HCT116 (cell line): ENCODE results near the gene SLC6A18. TPM values are rescaled to one million over a fixed set of nuclear protein-coding genes. Genes with fewer than 3 reads are reported as not detected.
"Not testable (repeated sequence)": the region's sequence is repeated elsewhere in the genome, so short reads cannot be mapped to it uniquely, and the experiment has no call there.

Experiments used
- ATAC-seq: fragments of 200-7000 bp; cut with Tn5 transposase; 2 replicates; pipeline ENCODE4 v1.9.1; 2020; ENCODE audit warnings: mild to moderate bottlenecking, moderate library complexity
- BruUV-seq: library from RNA; stranded (reverse); fragments of 400-500 nt; replicated peaks from 2 replicates; lab custom pipeline; 2021; lab: Mats Ljungman, UMichigan
- CTCF ChIA-PET: fragments of 300-600 bp; sonication (Branson Sonifier 250); formaldehyde crosslinking; loops from one replicate; lab custom pipeline; 2021; ENCODE audit warnings: antibody characterized with exemption; lab: Charles Lee
- POLR2A ChIA-PET: fragments of 300-600, 350-600 bp; sonication (Branson Sonifier 250); formaldehyde crosslinking; loops from one replicate; lab custom pipeline; 2021; ENCODE audit warnings: antibody characterized with exemption; lab: Charles Lee
- RAD21 ChIA-PET, 2 experiments: fragments of 300-600 bp; sonication (Branson Sonifier 250); formaldehyde crosslinking; loops; one replicate each; lab custom pipeline; 2023; ENCODE audit warnings: low total read pairs in 2 of 2; ENCODE audit not compliant: uncharacterized antibody in 2 of 2, unreplicated experiment in 2 of 2, low non-redundant PET in 1 of 2; lab: Charles Lee
- DNase-seq: peaks from one replicate; pipeline ENCODE4 v3.0.0-alpha.2; 2010; ENCODE audit warnings: low read depth, low spot score
- H2AFZ ChIP-seq: fragments of 200-600 bp; shearing (Covaris generic), sonication (generic); 2 replicates; pipeline ENCODE4 v1.6.1; 2017; ENCODE audit warnings: low read depth, mixed run types, mixed read lengths, antibody characterized with exemption, low read length; ENCODE audit not compliant: poor library complexity, severe bottlenecking
- H3K27ac ChIP-seq: 2 replicates; pipeline ENCODE4 v1.5.1; 2012; ENCODE audit warnings: low read depth, low read length
- H3K27me3 ChIP-seq: fragments of 200-600 bp; sonication (generic); 2 replicates; pipeline ENCODE4 v1.6.1; 2016; ENCODE audit warnings: mixed run types, low read length, mixed read lengths; ENCODE audit not compliant: insufficient read depth
- H3K36me3 ChIP-seq, 2 experiments: fragments of 200-500 bp in 1 of 2; fragments of 200-600 bp in 1 of 2; sonication (Bioruptor generic) in 1 of 2; sonication (generic) in 1 of 2; 2 replicates each; pipeline versions ENCODE4 v1.5.1 to v1.6.1; 2014 to 2016; ENCODE audit warnings: low read length in 2 of 2, inconsistent platforms in 1 of 2, mixed read lengths in 1 of 2, mixed run types in 1 of 2; ENCODE audit not compliant: insufficient read depth in 2 of 2, control insufficient read depth in 1 of 2
- H3K4me1 ChIP-seq, 2 experiments: fragments of 200-600 bp in 1 of 2; sonication (generic) in 1 of 2; 2 replicates each; pipeline versions ENCODE4 v1.5.1 to v1.6.1; 2012 to 2017; ENCODE audit warnings: low read length in 2 of 2, inconsistent platforms in 1 of 2, mild to moderate bottlenecking in 1 of 2, mixed read lengths in 1 of 2, mixed run types in 1 of 2, moderate library complexity in 1 of 2; ENCODE audit not compliant: insufficient read depth in 2 of 2, control insufficient read depth in 1 of 2
- H3K4me2 ChIP-seq: fragments of 200-600 bp; sonication (generic); 2 replicates; pipeline ENCODE4 v1.6.1; 2017; ENCODE audit warnings: mixed run types, low read length, mixed read lengths
- H3K4me3 ChIP-seq, 2 experiments: fragments of 200-600 bp in 1 of 2; sonication (generic) in 1 of 2; replicated peaks in 1 of 2; 2 replicates each; pipeline ENCODE4 v1.5.1; 2011 to 2016; ENCODE audit warnings: low read length in 2 of 2, control low read depth in 1 of 2, low read depth in 1 of 2, mild to moderate bottlenecking in 1 of 2, mixed read lengths in 1 of 2, mixed run types in 1 of 2
- H3K79me2 ChIP-seq: fragments of 200-600 bp; sonication (generic); 2 replicates; pipeline ENCODE4 v1.6.1; 2017; ENCODE audit warnings: mild to moderate bottlenecking, mixed run types, low read length, moderate library complexity, mixed read lengths; ENCODE audit not compliant: insufficient read depth
- H3K9ac ChIP-seq: fragments of 200-600 bp; sonication (generic); 2 replicates; pipeline ENCODE4 v1.6.1; 2016; ENCODE audit warnings: low read length, mixed read lengths
- H3K9me2 ChIP-seq: fragments of 200-600 bp; sonication (generic), shearing (Covaris generic); 2 replicates; pipeline ENCODE4 v1.6.1; 2017; ENCODE audit warnings: mixed run types, mild to moderate bottlenecking, moderate library complexity; ENCODE audit not compliant: insufficient read depth
- H3K9me3 ChIP-seq, 2 experiments: fragments of 200-500 bp in 1 of 2; fragments of 200-600 bp in 1 of 2; sonication (Bioruptor generic) in 1 of 2; sonication (generic) in 1 of 2; 2 replicates each; pipeline ENCODE4 v1.6.1; 2014 to 2017; ENCODE audit warnings: low read length in 2 of 2, mixed read lengths in 2 of 2, inconsistent platforms in 1 of 2, low read depth in 1 of 2, mild to moderate bottlenecking in 1 of 2, mixed run types in 1 of 2, moderate library complexity in 1 of 2; ENCODE audit not compliant: control insufficient read depth in 1 of 2, insufficient read depth in 1 of 2
- H4K20me1 ChIP-seq: fragments of 200-600 bp; sonication (generic), shearing (Covaris generic); 2 replicates; pipeline ENCODE4 v1.6.1; 2017; ENCODE audit warnings: mixed run types, mild to moderate bottlenecking, moderate library complexity; ENCODE audit not compliant: insufficient read depth
- EGR1 ChIP-seq: IDR thresholded peaks from 2 replicates; pipeline ENCODE4 v1.6.1; 2012; ENCODE audit warnings: low read depth
- ELF1 ChIP-seq: IDR thresholded peaks from 2 replicates; pipeline ENCODE4 v1.6.1; 2012; ENCODE audit warnings: low read depth, borderline replicate concordance
- EZH2 ChIP-seq: fragments of 200-600 bp; sonication (generic); IDR thresholded peaks from 2 replicates; pipeline ENCODE4 v1.6.1; 2017; ENCODE audit warnings: antibody characterized with exemption, mixed run types
- POLR2A ChIP-seq: IDR thresholded peaks from 2 replicates; pipeline ENCODE4 v1.7.0; 2011; ENCODE audit warnings: borderline replicate concordance; ENCODE audit not compliant: insufficient read depth, insufficient read length; ENCODE audit errors: extremely low read depth
- POLR2AphosphoS5 ChIP-seq: IDR thresholded peaks from 2 replicates; pipeline ENCODE4 v1.6.1; 2011; ENCODE audit warnings: mild to moderate bottlenecking, low read depth, low read length, moderate library complexity
- SRF ChIP-seq: IDR thresholded peaks from 2 replicates; pipeline ENCODE4 v1.6.1; 2012; ENCODE audit warnings: low read depth
- TCF7L2 ChIP-seq: IDR thresholded peaks from 2 replicates; pipeline ENCODE4 v1.7.0; 2011; ENCODE audit warnings: borderline replicate concordance, inconsistent platforms; ENCODE audit not compliant: insufficient read depth, insufficient read length; ENCODE audit errors: extremely low read depth
- YY1 ChIP-seq: IDR thresholded peaks from 2 replicates; pipeline ENCODE4 v1.6.1; 2011; ENCODE audit warnings: low read length, low read depth, moderate library complexity, mild to moderate bottlenecking; ENCODE audit not compliant: insufficient replicate concordance; ENCODE audit errors: extremely low read depth
- intact Hi-C: fragments of 100-400 bp; cut with micrococcal nuclease; formaldehyde crosslinking; loops from 2 replicates; pipeline ENCODE4 v1.10.0; 2022
- total RNA-seq: library from RNA; stranded (reverse); gene quantifications from one replicate; pipeline ENCODE4 v1.2.1, GENCODE V29; 2021; ENCODE audit not compliant: unreplicated experiment
- TF ChIP-seq, protein P1 (sequence below): IDR thresholded peaks from 2 replicates; pipeline ENCODE4 v1.6.1; 2012
- TF ChIP-seq, protein P2 (sequence below): IDR thresholded peaks from 2 replicates; pipeline ENCODE4 v1.6.1; 2012

Gene SLC6A18
- total RNA-seq, 1 experiment from 2014 or later = not detected

DNA sequence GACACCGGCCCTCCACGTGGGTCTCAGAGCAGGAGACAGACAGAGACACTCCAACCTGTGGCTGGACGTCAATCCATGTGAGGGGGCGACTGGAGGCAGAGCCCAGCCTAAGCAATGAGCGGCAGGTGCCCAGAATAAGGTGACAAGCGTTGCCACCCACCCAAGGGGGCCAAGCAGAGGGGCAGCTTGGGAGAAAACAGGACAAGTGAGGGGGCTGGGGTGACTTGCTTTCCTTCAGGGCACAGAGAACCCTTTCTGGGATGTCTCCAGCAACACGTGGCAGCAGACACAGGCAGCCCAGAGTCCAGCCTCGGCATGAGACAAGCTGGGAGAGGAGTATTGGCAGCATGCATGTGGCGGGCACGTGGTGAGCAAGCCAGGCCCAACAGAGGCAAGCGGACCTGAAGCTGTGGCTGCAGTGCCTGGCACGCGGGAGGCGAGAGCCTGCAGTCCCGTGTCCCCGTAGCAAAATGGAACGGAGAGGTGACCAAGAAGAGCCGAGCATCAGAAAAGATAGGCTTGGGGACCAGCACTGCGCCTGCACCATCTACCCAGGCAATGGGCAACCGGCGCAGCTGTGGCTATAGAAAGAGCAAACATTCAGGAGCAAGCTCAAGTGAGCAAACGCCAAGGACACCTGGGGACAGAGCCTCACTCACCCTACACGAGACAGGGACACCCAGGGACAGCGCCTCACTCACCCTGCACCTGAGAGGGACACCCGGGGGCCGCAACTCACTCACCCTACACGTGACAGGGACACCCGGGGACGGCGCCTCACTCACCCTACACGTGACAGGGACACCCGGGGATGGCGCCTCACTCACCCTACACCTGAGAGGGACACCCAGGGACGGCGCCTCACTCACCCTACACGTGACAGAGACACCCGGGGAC is 63.5 kb downstream of the SLC6A18 start:
- H3K27me3 ChIP-seq = no peaks in the 10 kb centered on the region
- no TSS peak for BruUV-seq
- no peaks in the 10 kb centered on the region for H3K4me1 ChIP-seq
- no peaks in the 10 kb centered on the region for H4K20me1 ChIP-seq
- no peaks in the 10 kb centered on the region for H3K9me2 ChIP-seq
- H3K4me2 ChIP-seq = no peak overlapping the region
- no peaks in the 10 kb centered on the region for H3K36me3 ChIP-seq
- TF ChIP-seq, protein P1, sequence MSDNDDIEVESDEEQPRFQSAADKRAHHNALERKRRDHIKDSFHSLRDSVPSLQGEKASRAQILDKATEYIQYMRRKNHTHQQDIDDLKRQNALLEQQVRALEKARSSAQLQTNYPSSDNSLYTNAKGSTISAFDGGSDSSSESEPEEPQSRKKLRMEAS = no peak
- TF ChIP-seq EGR1 (no peak), POLR2AphosphoS5 (no peak), TCF7L2 (no peak), EZH2 (no peak), ELF1 (no peak), YY1 (no peak), POLR2A (no peak), SRF (no peak)
- TF ChIP-seq, protein P2, sequence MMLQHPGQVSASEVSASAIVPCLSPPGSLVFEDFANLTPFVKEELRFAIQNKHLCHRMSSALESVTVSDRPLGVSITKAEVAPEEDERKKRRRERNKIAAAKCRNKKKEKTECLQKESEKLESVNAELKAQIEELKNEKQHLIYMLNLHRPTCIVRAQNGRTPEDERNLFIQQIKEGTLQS = no peak
- no peak overlapping the region for H2AFZ ChIP-seq
- H3K27ac ChIP-seq = no peak overlapping the region
- ChIA-PET POLR2A (no interaction called here), CTCF (no interaction called here), RAD21 (no interaction called here)
- no peak for ATAC-seq
- no peak for DNase-seq
- no peak overlapping the region for H3K9ac ChIP-seq
- no peak overlapping the region for H3K4me3 ChIP-seq
- intact Hi-C loops = no loop called here
- H3K9me3 ChIP-seq = no peaks in the 10 kb centered on the region
- 0 out of 2 replicates have a peak, but pooled peaks cover 4% of the 10 kb centered on the region for H3K79me2 ChIP-seq

DNA sequence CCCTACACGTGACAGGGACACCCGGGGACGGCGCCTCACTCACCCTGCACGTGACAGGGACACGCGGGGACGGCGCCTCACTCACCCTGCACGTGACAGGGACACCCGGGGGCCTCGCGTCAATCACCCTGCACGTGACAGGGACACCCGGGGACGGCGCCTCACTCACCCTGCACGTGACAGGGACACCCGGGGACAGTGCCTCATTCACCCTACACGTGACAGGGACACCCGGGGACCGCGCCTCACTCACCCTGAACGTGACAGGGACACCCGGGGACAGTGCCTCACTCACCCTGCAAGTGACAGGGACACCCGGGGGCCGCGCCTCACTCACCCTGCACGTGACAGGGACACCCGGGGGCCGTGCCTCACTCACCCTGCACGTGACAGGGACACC is 64.4 kb downstream of the SLC6A18 start:
- H3K9ac ChIP-seq, intact Hi-C loops, H3K4me1 ChIP-seq, H3K36me3 ChIP-seq, H3K27ac ChIP-seq, H4K20me1 ChIP-seq, H2AFZ ChIP-seq, ATAC-seq, H3K79me2 ChIP-seq, RAD21 ChIA-PET, POLR2A ChIA-PET, H3K27me3 ChIP-seq, H3K4me3 ChIP-seq, DNase-seq, BruUV-seq, H3K4me2 ChIP-seq, CTCF ChIA-PET, H3K9me3 ChIP-seq, H3K9me2 ChIP-seq: not testable (repeated sequence)

DNA sequence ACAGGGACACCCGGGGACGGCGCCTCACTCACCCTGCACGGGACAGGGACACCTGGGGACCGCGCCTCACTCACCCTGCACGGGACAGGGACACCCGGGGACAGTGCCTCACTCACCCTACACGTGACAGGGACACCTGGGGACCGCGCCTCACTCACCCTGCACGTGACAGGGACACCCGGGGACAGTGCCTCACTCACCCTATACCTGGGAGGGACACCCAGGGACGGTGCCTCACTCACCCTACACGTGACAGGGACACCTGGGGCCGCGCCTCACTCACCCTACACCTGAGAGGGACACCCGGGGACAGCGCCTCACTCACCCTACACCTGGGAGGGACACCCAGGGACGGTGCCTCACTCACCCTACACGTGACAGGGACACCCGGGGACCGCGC is 65.8 kb downstream of the SLC6A18 start:
- H3K4me2 ChIP-seq, ATAC-seq, RAD21 ChIA-PET, CTCF ChIA-PET, H4K20me1 ChIP-seq, H3K4me1 ChIP-seq, DNase-seq, H2AFZ ChIP-seq, POLR2A ChIA-PET, H3K9me3 ChIP-seq, intact Hi-C loops, H3K79me2 ChIP-seq, BruUV-seq, H3K9ac ChIP-seq, H3K27me3 ChIP-seq, H3K27ac ChIP-seq, H3K9me2 ChIP-seq, H3K4me3 ChIP-seq, H3K36me3 ChIP-seq: not testable (repeated sequence)
